Keratinocyte (primary cell): ENCODE results near the gene MDM4. TPM values are rescaled to one million over a fixed set of nuclear protein-coding genes. Genes with fewer than 3 reads are reported as not detected.
A peak's percentile ranks its signal among the peaks of the same experiment; 100 is the strongest.

Source experiments
- DNase-seq: peaks from one replicate; pipeline ENCODE4 v3.0.0-alpha.2; 2011; ENCODE audit warnings: low read depth, missing footprints, low spot score
- FAIRE-seq: peaks from 2 replicates; lab custom pipeline; 2011; peaks lifted over from hg19 to GRCh38; lab: Jason Lieb, UNC
- H2AFZ ChIP-seq: 2 replicates; pipeline ENCODE4 v1.6.0; 2012; ENCODE audit warnings: low read length, control low read depth, inconsistent platforms; ENCODE audit not compliant: control insufficient read depth
- H3K27ac ChIP-seq: 2 replicates; pipeline ENCODE4 v1.5.1; 2011; ENCODE audit warnings: low read length; ENCODE audit not compliant: control insufficient read depth, insufficient read depth
- H3K27me3 ChIP-seq: 3 replicates; pipeline ENCODE4 v1.6.0; 2011; ENCODE audit warnings: low read length; ENCODE audit not compliant: control insufficient read depth, insufficient read depth; ENCODE audit errors: extremely low read depth
- H3K36me3 ChIP-seq, 2 experiments: 2 replicates in 1 of 2; 3 replicates in 1 of 2; pipeline ENCODE4 v1.5.1; 2011; ENCODE audit warnings: low read length in 2 of 2, mild to moderate bottlenecking in 1 of 2; ENCODE audit not compliant: control insufficient read depth in 2 of 2, insufficient read depth in 2 of 2; ENCODE audit errors: extremely low read depth in 1 of 2
- H3K4me1 ChIP-seq: 3 replicates; pipeline ENCODE4 v1.5.1; 2011; ENCODE audit warnings: low read length; ENCODE audit not compliant: control insufficient read depth, insufficient read depth; ENCODE audit errors: extremely low read depth
- H3K4me2 ChIP-seq: 3 replicates; pipeline ENCODE4 v1.6.0; 2011; ENCODE audit warnings: low read depth, low read length; ENCODE audit not compliant: control insufficient read depth, insufficient read depth; ENCODE audit errors: extremely low read depth
- H3K4me3 ChIP-seq, 3 experiments: fragments of 200-600 bp in 1 of 3; sonication (generic) in 1 of 3; 2 replicates in 2 of 3; 3 replicates in 1 of 3; pipeline ENCODE4 v1.5.1; 2011 to 2016; ENCODE audit warnings: low read length in 3 of 3, mild to moderate bottlenecking in 3 of 3, control low read depth in 2 of 3, inconsistent platforms in 1 of 3, low read depth in 1 of 3, mixed read lengths in 1 of 3, mixed run types in 1 of 3, moderate library complexity in 1 of 3; ENCODE audit not compliant: control insufficient read depth in 2 of 3, insufficient read depth in 2 of 3; ENCODE audit errors: extremely low read depth in 1 of 3
- H3K79me2 ChIP-seq: 2 replicates; pipeline ENCODE4 v1.6.0; 2012; ENCODE audit warnings: low read length; ENCODE audit not compliant: control insufficient read depth, insufficient read depth
- H3K9ac ChIP-seq: 3 replicates; pipeline ENCODE4 v1.6.0; 2011; ENCODE audit warnings: low read length; ENCODE audit not compliant: control insufficient read depth, insufficient read depth; ENCODE audit errors: extremely low read depth
- H3K9me1 ChIP-seq: 3 replicates; pipeline ENCODE4 v1.6.0; 2011; ENCODE audit warnings: low read length; ENCODE audit not compliant: control insufficient read depth, insufficient read depth; ENCODE audit errors: extremely low read depth
- H3K9me3 ChIP-seq: 2 replicates; pipeline ENCODE4 v1.5.1; 2012; ENCODE audit warnings: low read depth, low read length; ENCODE audit not compliant: control insufficient read depth
- H4K20me1 ChIP-seq: 3 replicates; pipeline ENCODE4 v1.6.0; 2011; ENCODE audit warnings: low read length; ENCODE audit not compliant: control insufficient read depth, insufficient read depth; ENCODE audit errors: extremely low read depth
- EZH2 ChIP-seq: IDR thresholded peaks from one replicate; pipeline ENCODE4 v1.6.1; 2012; ENCODE audit warnings: inconsistent platforms, mild to moderate bottlenecking, low read length, moderate library complexity
- dilution Hi-C: fragments of 300-500 bp; cut with MboI; formaldehyde crosslinking; loops from one replicate; pipeline ENCODE4 v1.7.0; 2020; ENCODE audit warnings: low sequenced_read_pairs; ENCODE audit not compliant: extremely low pct_ligation_motif_present
- polyA plus RNA-seq, 5 experiments: library from polyadenylated mRNA; depleted of rRNA in 3 of 5; stranded (reverse) in 3 of 5; stranded (forward) in 1 of 5; unstranded in 1 of 5; fragments of >200 nt; gene quantifications; 1 replicate in 1 of 5; 2 replicates in 3 of 5; 3 replicates in 1 of 5; pipeline versions ENCODE4 v1.2.1 to v1.2.3, GENCODE V29; 2011 to 2012; ENCODE audit warnings: missing spikeins in 2 of 5, low read depth in 1 of 5, low replicate concordance in 1 of 5
- TF ChIP-seq, protein P1 (sequence below), 3 experiments: IDR thresholded peaks in 1 of 3; conservative IDR thresholded peaks in 1 of 3; optimal IDR thresholded peaks in 1 of 3; 2 replicates in 2 of 3; 3 replicates in 1 of 3; pipeline versions ENCODE3 to v1.5.1; 2011; ENCODE audit warnings: low read length in 3 of 3, mild to moderate bottlenecking in 3 of 3, moderate library complexity in 2 of 3, control low read depth in 1 of 3, inconsistent platforms in 1 of 3; ENCODE audit not compliant: insufficient read depth in 2 of 3; ENCODE audit errors: extremely low read depth in 1 of 3

The MDM4 gene
- polyA plus RNA-seq, 1 donor (not counting 4 experiments of a cell fraction or from before 2014, with no cell fraction given) = 17.8 TPM

DNA sequence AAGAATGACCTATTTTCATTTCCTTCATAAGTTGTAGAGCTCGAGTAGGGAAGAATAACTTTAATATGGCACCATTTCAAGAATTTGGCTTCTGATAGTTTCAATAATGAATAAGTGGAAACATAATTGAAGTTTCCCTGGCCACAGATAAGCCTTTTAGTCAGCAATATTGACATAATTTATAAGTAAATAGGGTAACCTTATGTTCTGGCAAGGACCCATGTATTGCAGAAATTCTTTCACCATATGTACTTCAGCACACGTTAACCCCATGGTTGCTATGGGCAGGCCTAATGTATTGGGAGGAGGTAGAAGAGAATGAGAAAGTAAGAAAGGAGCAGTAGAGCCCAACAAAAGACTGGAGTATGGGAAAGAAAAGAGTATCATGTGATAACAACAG is 25.4 kb downstream of the MDM4 start:
- no peak overlapping the region for H3K27ac ChIP-seq
- no peak for FAIRE-seq
- H2AFZ ChIP-seq = no peak overlapping the region
- TF ChIP-seq EZH2 = no peak
- TF ChIP-seq, protein P1, sequence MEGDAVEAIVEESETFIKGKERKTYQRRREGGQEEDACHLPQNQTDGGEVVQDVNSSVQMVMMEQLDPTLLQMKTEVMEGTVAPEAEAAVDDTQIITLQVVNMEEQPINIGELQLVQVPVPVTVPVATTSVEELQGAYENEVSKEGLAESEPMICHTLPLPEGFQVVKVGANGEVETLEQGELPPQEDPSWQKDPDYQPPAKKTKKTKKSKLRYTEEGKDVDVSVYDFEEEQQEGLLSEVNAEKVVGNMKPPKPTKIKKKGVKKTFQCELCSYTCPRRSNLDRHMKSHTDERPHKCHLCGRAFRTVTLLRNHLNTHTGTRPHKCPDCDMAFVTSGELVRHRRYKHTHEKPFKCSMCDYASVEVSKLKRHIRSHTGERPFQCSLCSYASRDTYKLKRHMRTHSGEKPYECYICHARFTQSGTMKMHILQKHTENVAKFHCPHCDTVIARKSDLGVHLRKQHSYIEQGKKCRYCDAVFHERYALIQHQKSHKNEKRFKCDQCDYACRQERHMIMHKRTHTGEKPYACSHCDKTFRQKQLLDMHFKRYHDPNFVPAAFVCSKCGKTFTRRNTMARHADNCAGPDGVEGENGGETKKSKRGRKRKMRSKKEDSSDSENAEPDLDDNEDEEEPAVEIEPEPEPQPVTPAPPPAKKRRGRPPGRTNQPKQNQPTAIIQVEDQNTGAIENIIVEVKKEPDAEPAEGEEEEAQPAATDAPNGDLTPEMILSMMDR (optimal IDR thresholded peaks at IDR 0.05 in 1 of 3, IDR thresholded peaks at IDR 0.05 in 1 of 3, conservative IDR thresholded peaks at IDR 0.05 in 1 of 3; ENCODE audit: extremely low read depth in 1 of 3, insufficient read depth in 2 of 3, low read length in 3 of 3) = no peak
- H3K36me3 ChIP-seq = peaks cover 13 to 19% of the 10 kb centered on the region in 2 experiments
- dilution Hi-C loops = no loop called here
- H3K4me3 ChIP-seq = no peak overlapping the region
- H4K20me1 ChIP-seq = no peaks in the 10 kb centered on the region
- H3K27me3 ChIP-seq = no peaks in the 10 kb centered on the region
- H3K4me1 ChIP-seq = peaks cover 13% of the 10 kb centered on the region
- DNase-seq = no peak
- H3K9me3 ChIP-seq = no peaks in the 10 kb centered on the region
- no peaks in the 10 kb centered on the region for H3K79me2 ChIP-seq
- H3K9ac ChIP-seq = no peak overlapping the region
- no peak overlapping the region for H3K4me2 ChIP-seq
- peaks cover 4% of the 10 kb centered on the region for H3K9me1 ChIP-seq

DNA sequence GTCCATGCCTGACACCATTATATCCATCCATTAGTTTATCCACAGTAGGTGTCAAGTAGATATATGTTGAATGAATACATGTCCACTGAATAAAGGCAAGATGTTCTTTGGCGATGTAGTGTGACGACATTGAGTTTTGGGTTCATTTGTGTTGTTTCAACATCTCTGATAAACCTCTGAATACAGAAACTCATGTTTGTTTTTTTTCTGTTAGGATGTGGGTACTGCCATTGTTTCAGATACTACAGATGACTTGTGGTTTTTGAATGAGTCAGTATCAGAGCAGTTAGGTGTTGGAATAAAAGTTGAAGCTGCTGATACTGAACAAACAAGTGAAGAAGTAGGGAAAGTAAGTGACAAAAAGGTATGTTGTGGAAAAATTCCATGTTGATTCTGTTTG is 28.1 kb downstream of the MDM4 start:
- TF ChIP-seq, protein P1 (optimal IDR thresholded peaks at IDR 0.05 in 1 of 3, IDR thresholded peaks at IDR 0.05 in 1 of 3, conservative IDR thresholded peaks at IDR 0.05 in 1 of 3; ENCODE audit: extremely low read depth in 1 of 3, insufficient read depth in 2 of 3, low read length in 3 of 3) = no peak
- TF ChIP-seq EZH2 = no peak
- Histone ChIP-seq H3K9me3 (no peaks in the 10 kb centered on the region), H4K20me1 (no peaks in the 10 kb centered on the region), H3K9ac (no peak overlapping the region), H3K27ac (no peak overlapping the region), H3K4me3 (no peak overlapping the region), H3K9me1 (peaks cover 4% of the 10 kb centered on the region), H3K79me2 (no peaks in the 10 kb centered on the region), H3K36me3 (peaks cover 14 to 20% of the 10 kb centered on the region in 2 experiments), H2AFZ (no peak overlapping the region), H3K4me2 (no peak overlapping the region), H3K4me1 (peaks cover 13% of the 10 kb centered on the region), H3K27me3 (no peaks in the 10 kb centered on the region)
- dilution Hi-C loops = no loop called here
- peak; percentile 76 for FAIRE-seq
- no peak for DNase-seq
